HG03025 (cell line): Measurements from ENCODE around the gene ATRIP.

Experiments
- ATAC-seq: cut with Tn5 transposase; IDR thresholded peaks from one replicate; pipeline ENCODE4 v1.9.1; 2021; ENCODE audit warnings: mild to moderate bottlenecking, moderate library complexity; ENCODE audit not compliant: unreplicated experiment, low FRiP score

The ATRIP gene

GRCh38 chr3:48493203-48493501, 46.6 kb downstream of the ATRIP start:
- no peak for ATAC-seq

GRCh38 chr3:48500656-48501055, 54.1 kb downstream of the ATRIP start:
- ATAC-seq: no peak

- no peak for ATAC-seq
Measured at GRCh38 chr3:48501196-48501595, 54.7 kb downstream of the ATRIP start.

- no peak for ATAC-seq
Measured at GRCh38 chr3:48502121-48502520, 55.6 kb downstream of the ATRIP start.

- ATAC-seq: no peak
Measured at GRCh38 chr3:48502728-48503168, 56.2 kb downstream of the ATRIP start.

GRCh38 chr3:48503401-48504050, 57.0 kb downstream of the ATRIP start:
- no peak for ATAC-seq

- no peak for ATAC-seq
Measured at GRCh38 chr3:48504051-48504946, 57.8 kb downstream of the ATRIP start, which contains the start of gene SHISA5. TSS of gene SHISA5 (minus strand) at chr3:48504174. CDS start at chr3:48504094, 80 bp downstream.

GRCh38 chr3:48505146-48505545, 58.6 kb downstream of the ATRIP start:
- no peak for ATAC-seq

GRCh38 chr3:48505968-48506504, 59.5 kb downstream of the ATRIP start:
- ATAC-seq: no peak

GRCh38 chr3:48507256-48508061, 60.9 kb downstream of the ATRIP start:
- ATAC-seq: no peak

GRCh38 chr3:48511551-48511950, 65.0 kb downstream of the ATRIP start:
- ATAC-seq: no peak

- no peak for ATAC-seq
Measured at GRCh38 chr3:48514431-48515227, 68.1 kb downstream of the ATRIP start.
